IgD-negative memory B cell (primary cell): Measurements from ENCODE around the gene TIGD3. TPM values are rescaled to one million over a fixed set of nuclear protein-coding genes. Genes with fewer than 3 reads are reported as not detected.
A peak's percentile ranks its signal among the peaks of the same experiment; 100 is the strongest.

Experiments
- H3K27ac Mint-ChIP-seq, 3 donors: one replicate each; pipeline ENCODE4 v1.8.0; 2020 to 2022; ENCODE audit warnings: mild to moderate bottlenecking in 3 of 3, mixed read lengths in 3 of 3, moderate library complexity in 1 of 3
- H3K27me3 Mint-ChIP-seq: one replicate; pipeline ENCODE4 v1.8.0; 2021; ENCODE audit warnings: mixed read lengths
- H3K36me3 Mint-ChIP-seq: one replicate; pipeline ENCODE4 v1.8.0; 2020; ENCODE audit warnings: mild to moderate bottlenecking, mixed read lengths
- H3K4me1 Mint-ChIP-seq, 3 donors: one replicate each; pipeline ENCODE4 v1.8.0; 2020 to 2022; ENCODE audit warnings: mixed read lengths in 3 of 3, mild to moderate bottlenecking in 1 of 3
- H3K4me3 Mint-ChIP-seq, 4 donors: one replicate each; pipeline ENCODE4 v1.8.0; 2020 to 2022; ENCODE audit warnings: mild to moderate bottlenecking in 4 of 4, mixed read lengths in 4 of 4, moderate library complexity in 3 of 4
- H3K9me3 Mint-ChIP-seq, 3 donors: one replicate each; pipeline ENCODE4 v1.8.0; 2020 to 2021; ENCODE audit warnings: mixed read lengths in 3 of 3, mild to moderate bottlenecking in 1 of 3
- polyA plus RNA-seq: library from polyadenylated mRNA; unstranded; fragments of 300-500 nt; fragmentation: Illumina TruSeq; gene quantifications from one replicate; pipeline ENCODE4 v1.2.3, GENCODE V29; 2021

Gene TIGD3
- polyA plus RNA-seq, 1 donor from 2014 or later = 2.3 TPM

DNA sequence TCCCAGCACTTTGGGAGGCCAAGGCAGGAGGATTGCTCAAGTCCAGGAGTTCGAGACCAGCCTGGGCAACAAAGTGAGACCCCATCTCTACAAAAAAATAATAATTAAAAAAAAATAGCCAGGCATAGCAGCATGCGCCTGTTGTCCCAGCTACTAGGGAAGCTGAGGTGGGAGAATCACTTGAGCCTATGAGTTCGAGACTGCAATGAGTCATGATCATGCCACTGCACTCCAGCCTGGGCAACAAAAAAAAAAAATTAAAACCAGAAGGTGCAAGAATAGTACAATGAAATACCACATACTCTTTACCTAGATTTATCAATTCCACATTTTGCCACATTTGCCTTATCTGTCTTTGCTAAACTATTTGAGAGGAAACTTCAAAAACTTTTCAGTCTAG lies 12.7 kb upstream of the TIGD3 start:
- peak overlapping the region in 1 of 4 donors; percentile 47 for H3K4me3 Mint-ChIP-seq
- H3K36me3 Mint-ChIP-seq = no peaks in the 10 kb centered on the region
- H3K4me1 Mint-ChIP-seq = peaks cover 12 to 18% (median 12%) of the 10 kb centered on the region in 3 donors
- H3K27me3 Mint-ChIP-seq = no peaks in the 10 kb centered on the region
- no peaks in the 10 kb centered on the region for H3K9me3 Mint-ChIP-seq
- no peak overlapping the region for H3K27ac Mint-ChIP-seq

DNA sequence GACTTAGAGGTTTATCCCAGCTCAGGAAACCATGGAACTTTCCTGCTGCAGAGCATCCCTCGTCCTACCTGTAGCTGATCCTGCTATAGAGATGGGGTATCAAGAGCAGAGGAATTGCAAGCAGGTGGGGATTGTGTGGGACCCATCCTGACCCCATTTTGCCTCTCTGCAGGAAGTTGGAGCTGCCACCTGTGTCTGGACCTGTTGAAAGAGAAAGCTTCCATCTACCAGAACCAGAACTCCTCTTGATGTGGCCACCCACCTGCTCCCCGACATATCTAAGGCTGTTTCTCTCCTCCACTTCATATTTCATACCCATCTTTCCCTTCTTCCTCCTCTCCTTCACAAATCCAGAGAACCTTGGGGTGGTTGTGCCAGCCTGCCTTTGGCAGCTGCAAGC lies 3.0 kb upstream of the TIGD3 start:
- H3K4me1 Mint-ChIP-seq = peaks cover 0 to 6% (median 5%) of the 10 kb centered on the region in 3 donors
- peaks cover 3% of the 10 kb centered on the region for H3K27me3 Mint-ChIP-seq
- no peak overlapping the region for H3K4me3 Mint-ChIP-seq
- H3K36me3 Mint-ChIP-seq = no peaks in the 10 kb centered on the region
- no peaks in the 10 kb centered on the region for H3K9me3 Mint-ChIP-seq
- peak overlapping the region in 2 of 3 donors; percentile 53 to 83 for H3K27ac Mint-ChIP-seq

DNA sequence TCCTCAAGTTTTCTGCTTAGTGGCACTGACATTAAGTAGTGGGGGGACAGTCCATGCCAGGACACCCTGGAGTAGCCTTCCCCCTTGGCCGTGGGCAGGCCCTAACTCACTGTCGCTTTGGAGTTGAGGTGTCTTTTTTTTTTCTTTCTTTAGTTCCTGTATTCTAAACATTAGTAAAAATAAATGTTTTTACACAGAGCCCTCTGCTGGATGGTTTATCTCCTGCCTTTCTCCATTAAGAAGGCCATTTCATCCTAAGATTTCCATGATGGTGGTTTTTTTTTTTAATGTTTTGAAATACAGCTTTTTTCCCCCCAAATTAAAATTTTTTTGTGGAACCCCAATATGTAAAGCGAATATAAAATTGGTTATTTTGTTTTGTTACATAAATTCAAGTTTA lies 1.8 kb upstream of the TIGD3 start:
- no peaks in the 10 kb centered on the region for H3K9me3 Mint-ChIP-seq
- no peaks in the 10 kb centered on the region for H3K36me3 Mint-ChIP-seq
- H3K4me1 Mint-ChIP-seq = peaks cover 0 to 6% (median 5%) of the 10 kb centered on the region in 3 donors
- H3K27ac Mint-ChIP-seq = peak overlapping the region in 1 of 3 donors; percentile 31
- peak overlapping the region in 1 of 4 donors; percentile 83 for H3K4me3 Mint-ChIP-seq
- H3K27me3 Mint-ChIP-seq = peaks cover 3% of the 10 kb centered on the region

DNA sequence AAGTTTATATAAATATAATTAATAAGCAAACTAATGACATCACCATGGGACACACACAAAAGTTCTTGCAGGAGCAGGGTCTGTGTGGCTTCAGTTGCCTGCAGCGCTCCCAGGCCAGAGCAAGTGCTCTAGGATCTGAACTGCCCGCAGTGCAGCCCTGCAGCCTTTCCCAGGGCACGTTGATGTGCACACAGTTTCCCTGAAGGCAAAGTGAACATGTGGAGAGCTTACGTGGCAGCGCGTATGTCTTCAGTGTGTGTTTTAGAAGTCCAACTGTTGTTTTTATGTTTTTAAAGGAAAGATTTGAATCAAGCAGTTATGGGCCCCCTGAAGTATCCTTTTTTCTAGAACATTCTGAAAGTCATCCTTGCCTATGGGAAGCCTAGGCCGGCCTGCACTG lies 1.2 kb upstream of the TIGD3 start:
- Mint-ChIP-seq H3K4me3 (peak overlapping the region; percentile 59 to 85 (median 79)), H3K27ac (peak overlapping the region in 1 of 3 donors; percentile 90), H3K27me3 (peaks cover 3% of the 10 kb centered on the region), H3K4me1 (peaks cover 0 to 9% (median 5%) of the 10 kb centered on the region in 3 donors), H3K36me3 (no peaks in the 10 kb centered on the region), H3K9me3 (no peaks in the 10 kb centered on the region)

DNA sequence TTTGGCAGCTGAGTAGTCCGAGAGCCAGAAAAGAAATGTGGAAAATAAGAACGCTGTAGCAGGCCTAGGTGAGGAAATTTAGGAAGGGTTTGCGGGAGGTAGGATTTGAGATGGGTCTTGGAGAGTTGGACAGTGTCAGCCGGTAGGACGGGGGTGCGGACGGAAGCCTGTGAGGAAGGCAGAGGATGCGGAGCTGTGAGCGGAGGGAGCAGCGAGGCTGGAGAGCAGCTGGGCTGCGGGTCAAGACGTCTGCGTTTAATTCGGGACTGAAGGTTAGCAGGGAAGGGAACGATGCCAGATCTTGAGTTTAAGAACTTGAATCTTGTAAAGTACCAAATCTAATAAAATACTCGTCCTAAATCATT lies 669 bp upstream of the TIGD3 start:
- Mint-ChIP-seq H3K9me3 (no peaks in the 10 kb centered on the region), H3K27me3 (peaks cover 3% of the 10 kb centered on the region), H3K4me1 (peaks cover 0 to 9% (median 5%) of the 10 kb centered on the region in 3 donors), H3K4me3 (peak overlapping the region; percentile 59 to 87 (median 84)), H3K36me3 (no peaks in the 10 kb centered on the region), H3K27ac (peak overlapping the region in 2 of 3 donors; percentile 64 to 90)

DNA sequence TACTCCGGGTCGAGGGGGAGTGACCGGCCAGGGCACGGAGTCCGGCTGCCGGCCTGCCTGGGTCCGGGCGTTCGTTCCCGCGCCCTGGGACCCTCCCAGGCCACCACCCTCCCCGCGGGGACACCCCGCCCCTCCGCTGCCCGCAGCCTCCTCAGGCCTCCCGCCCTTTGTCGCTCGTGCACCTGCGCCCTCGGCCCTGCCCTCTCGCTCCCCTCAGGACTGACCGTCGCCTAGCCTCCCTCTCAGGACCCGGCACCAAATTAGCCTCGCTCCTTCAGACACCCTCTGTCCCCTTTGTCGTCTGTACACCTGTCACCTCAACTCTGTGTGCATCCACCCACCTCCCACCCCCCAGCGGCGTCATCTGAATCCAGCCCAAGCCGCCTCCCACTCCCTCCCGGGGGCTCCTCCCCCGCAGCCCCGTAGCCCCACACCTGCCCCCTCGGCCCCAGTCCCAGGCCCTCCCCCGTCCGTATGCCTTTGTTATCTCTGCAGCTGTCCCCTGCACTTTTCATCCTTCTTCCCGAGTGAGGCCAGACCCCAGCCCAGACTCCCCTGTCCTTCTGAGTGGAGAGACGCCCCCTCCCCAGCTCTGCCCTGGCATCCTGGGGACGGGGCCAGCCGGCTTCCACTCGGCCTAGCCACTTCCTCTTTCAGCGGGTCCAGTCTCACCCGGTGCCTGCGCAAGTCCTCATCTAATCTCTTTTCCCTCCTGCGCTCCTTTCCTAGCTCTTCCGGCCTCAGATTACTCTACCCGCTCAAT lies 643 bp downstream of the TIGD3 start:
- Mint-ChIP-seq H3K4me1 (peaks cover 0 to 9% (median 5%) of the 10 kb centered on the region in 3 donors), H3K27ac (peak overlapping the region; percentile 71 to 80 (median 71)), H3K9me3 (no peaks in the 10 kb centered on the region), H3K36me3 (no peaks in the 10 kb centered on the region), H3K27me3 (peaks cover 3% of the 10 kb centered on the region), H3K4me3 (peak overlapping the region; percentile 79 to 98 (median 94))

DNA sequence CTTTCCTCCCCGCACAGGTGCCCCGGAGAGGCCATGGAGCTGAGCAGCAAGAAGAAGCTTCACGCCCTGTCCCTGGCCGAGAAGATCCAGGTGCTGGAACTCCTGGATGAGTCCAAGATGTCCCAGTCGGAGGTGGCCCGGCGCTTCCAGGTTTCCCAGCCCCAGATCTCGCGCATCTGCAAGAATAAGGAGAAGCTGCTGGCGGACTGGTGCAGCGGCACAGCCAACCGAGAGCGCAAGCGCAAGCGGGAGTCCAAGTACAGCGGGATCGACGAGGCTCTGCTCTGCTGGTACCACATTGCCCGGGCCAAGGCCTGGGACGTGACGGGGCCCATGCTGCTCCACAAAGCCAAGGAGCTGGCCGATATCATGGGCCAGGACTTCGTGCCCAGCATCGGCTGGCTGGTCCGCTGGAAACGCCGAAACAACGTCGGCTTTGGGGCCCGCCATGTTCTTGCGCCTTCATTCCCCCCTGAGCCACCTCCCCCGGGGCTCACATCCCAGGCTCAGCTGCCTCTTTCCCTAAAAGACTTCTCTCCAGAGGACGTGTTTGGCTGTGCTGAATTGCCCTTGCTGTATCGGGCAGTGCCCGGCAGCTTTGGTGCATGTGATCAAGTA lies 1.3 kb downstream of the TIGD3 start:
- Mint-ChIP-seq H3K36me3 (no peaks in the 10 kb centered on the region), H3K9me3 (no peaks in the 10 kb centered on the region), H3K27me3 (peaks cover 3% of the 10 kb centered on the region), H3K27ac (peak overlapping the region in 2 of 3 donors; percentile 71 to 80), H3K4me1 (peaks cover 0 to 9% (median 5%) of the 10 kb centered on the region in 3 donors), H3K4me3 (peak overlapping the region; percentile 79 to 98 (median 94))

DNA sequence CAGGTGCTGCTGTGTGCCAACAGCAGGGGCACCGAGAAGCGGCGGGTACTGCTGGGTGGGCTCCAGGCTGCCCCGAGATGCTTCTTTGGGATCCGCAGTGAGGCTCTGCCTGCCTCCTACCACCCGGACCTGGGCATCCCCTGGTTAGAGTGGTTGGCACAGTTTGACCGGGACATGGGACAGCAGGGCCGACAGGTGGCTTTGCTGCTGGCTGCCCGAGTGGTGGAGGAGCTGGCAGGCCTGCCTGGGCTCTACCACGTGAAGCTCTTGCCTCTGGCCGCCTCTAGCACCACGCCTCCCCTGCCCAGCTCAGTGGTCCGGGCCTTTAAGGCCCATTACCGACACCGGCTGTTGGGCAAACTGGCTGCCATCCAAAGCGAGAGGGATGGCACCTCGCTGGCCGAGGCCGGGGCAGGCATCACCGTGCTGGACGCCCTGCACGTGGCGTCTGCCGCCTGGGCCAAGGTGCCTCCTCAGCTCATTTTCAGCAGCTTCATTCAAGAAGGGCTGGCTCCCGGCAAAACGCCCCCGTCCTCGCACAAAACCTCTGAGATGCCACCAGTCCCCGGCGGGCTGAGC lies 1.9 kb downstream of the TIGD3 start:
- Mint-ChIP-seq H3K27ac (peak overlapping the region in 1 of 3 donors; percentile 86), H3K4me3 (peak overlapping the region in 3 of 4 donors; percentile 68 to 86 (median 79)), H3K9me3 (no peaks in the 10 kb centered on the region), H3K27me3 (peaks cover 3% of the 10 kb centered on the region), H3K36me3 (no peaks in the 10 kb centered on the region), H3K4me1 (peaks cover 0 to 9% (median 5%) of the 10 kb centered on the region in 3 donors)

DNA sequence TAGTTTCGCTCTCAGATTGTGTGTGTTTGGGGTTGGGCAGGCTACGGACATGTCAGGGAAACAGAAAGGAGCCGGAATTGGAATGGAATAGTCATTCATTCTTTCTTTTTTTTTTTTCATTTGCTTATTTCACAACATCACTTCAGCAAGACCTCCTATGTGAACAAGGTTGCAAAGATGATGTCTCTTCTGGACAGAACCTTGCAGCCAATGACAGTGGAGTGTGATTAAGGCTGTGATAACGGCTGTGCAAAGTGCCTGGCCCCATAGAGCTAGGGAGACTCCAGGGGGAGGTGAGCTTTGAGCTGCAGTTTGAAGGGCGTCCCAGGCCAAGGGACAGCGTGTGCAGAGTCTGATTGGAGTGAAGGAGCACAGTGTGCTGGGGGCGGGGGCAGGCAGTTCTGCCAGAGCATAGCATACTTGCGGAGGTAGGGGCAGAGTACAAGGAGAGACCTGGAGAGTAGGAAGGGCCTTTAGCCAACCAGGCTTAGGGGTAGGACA lies 3.4 kb downstream of the TIGD3 start:
- Mint-ChIP-seq H3K27ac (peak overlapping the region in 2 of 3 donors; percentile 32 to 86), H3K36me3 (no peaks in the 10 kb centered on the region), H3K4me1 (peaks cover 7 to 21% (median 13%) of the 10 kb centered on the region in 3 donors), H3K27me3 (peaks cover 3% of the 10 kb centered on the region), H3K4me3 (peak overlapping the region; percentile 5 to 79 (median 60)), H3K9me3 (no peaks in the 10 kb centered on the region)

DNA sequence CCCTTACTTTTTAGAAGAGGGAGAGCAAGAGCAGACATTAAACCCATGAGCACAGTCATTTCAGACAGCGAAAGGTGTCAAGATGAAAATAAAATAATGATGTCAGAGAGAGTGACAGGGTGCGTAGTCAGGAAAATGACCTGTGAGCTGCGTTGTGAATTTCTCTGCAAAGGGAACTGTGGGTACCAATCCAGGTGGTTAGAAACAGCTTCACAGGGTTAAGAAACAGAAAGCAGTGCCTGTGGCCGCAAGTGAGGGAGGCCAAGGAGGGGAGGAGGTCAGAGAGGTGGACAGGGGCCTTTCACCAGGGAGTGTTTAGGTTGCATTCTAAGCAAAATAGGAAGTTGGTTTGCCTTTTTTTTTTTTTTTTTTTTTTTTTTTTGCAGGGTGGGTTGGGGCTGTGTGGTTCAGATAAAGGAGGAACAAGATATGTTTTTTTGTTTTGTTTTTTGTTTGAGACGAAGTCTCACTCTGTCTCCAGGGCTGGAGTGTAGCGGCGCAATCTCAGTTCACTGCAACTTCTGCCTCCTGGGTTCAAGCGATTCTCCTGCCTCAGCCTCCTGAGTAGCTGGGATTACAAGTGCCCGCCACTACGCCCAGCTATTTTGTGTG lies 7.9 kb downstream of the TIGD3 start:
- H3K4me1 Mint-ChIP-seq = peaks cover 13 to 26% (median 14%) of the 10 kb centered on the region in 3 donors
- H3K4me3 Mint-ChIP-seq = peak overlapping the region; percentile 77 to 87 (median 84)
- peak overlapping the region; percentile 95 to 100 (median 99) for H3K27ac Mint-ChIP-seq
- H3K9me3 Mint-ChIP-seq = no peaks in the 10 kb centered on the region
- H3K36me3 Mint-ChIP-seq = no peaks in the 10 kb centered on the region
- no peaks in the 10 kb centered on the region for H3K27me3 Mint-ChIP-seq

DNA sequence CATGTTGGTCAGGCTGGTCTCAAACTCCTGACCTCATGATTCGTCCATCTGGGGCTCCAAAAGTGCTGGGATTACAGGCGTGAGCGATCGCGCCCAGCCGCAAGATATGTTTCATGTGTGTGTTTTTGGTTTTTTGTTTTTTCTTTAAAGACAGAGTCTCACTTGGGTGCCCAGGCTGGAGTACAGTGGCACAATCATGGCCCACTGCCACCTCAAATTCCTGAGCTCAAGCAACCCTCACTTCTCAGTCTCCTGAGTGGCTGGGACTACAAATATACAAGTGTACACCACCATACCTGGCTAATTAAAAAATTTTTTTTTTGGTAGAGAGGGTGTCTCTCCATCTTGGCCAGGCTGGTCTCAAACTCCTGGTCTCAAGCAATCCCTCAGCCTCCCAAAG lies 8.4 kb downstream of the TIGD3 start:
- Mint-ChIP-seq H3K4me3 (peak overlapping the region; percentile 77 to 87 (median 84)), H3K27me3 (no peaks in the 10 kb centered on the region), H3K27ac (peak overlapping the region; percentile 95 to 100 (median 99)), H3K9me3 (no peaks in the 10 kb centered on the region), H3K4me1 (peaks cover 13 to 25% (median 14%) of the 10 kb centered on the region in 3 donors), H3K36me3 (no peaks in the 10 kb centered on the region)

DNA sequence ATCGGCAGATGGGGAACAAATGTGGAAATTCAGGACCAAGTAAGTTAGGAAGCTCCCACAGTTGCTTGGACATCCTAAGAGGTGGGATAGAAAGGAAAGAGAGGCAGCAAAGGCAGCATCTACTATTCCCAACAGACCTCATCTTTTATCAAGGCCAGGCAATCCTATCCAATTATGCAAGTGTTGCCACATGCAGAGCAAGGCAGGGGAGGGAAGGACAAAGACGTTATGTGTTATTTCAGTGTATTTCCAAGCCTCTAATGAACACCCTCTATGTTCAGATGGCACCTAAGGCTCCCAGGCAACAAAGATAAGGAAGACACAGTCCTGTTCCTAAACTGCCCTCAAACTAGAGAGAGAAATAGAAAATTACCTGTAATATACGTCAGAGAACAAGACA lies 9.2 kb downstream of the TIGD3 start:
- Mint-ChIP-seq H3K4me1 (peaks cover 13 to 24% (median 14%) of the 10 kb centered on the region in 3 donors), H3K27me3 (no peaks in the 10 kb centered on the region), H3K27ac (peak overlapping the region in 2 of 3 donors; percentile 67 to 95), H3K4me3 (peak overlapping the region in 2 of 4 donors; percentile 47 to 63), H3K9me3 (no peaks in the 10 kb centered on the region), H3K36me3 (no peaks in the 10 kb centered on the region)

DNA sequence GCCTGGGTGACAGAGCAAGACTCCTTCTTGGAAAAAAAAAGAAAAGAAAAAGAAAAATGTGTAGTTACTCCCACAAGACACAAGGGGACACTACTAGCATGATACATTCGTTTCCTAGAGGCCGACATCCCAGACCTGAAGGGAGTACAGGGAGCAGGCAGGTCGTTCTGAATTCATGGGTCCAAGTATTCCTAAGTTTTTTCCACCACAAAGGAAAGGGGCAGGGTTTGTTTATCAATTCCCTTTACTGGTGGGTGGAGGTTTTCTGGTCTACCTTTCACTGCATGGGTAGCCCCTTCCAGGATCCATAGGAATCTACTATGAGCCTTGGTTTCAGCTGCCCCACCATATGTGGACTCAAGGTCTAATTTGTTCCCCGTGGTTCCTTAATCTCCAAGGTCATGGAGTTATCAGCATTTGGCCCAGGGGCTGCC lies 11.8 kb downstream of the TIGD3 start:
- Mint-ChIP-seq H3K9me3 (no peaks in the 10 kb centered on the region), H3K27me3 (no peaks in the 10 kb centered on the region), H3K4me1 (peaks cover 13 to 25% (median 16%) of the 10 kb centered on the region in 3 donors), H3K4me3 (peak overlapping the region in 1 of 4 donors; percentile 74), H3K36me3 (no peaks in the 10 kb centered on the region), H3K27ac (peak overlapping the region in 1 of 3 donors; percentile 94)

DNA sequence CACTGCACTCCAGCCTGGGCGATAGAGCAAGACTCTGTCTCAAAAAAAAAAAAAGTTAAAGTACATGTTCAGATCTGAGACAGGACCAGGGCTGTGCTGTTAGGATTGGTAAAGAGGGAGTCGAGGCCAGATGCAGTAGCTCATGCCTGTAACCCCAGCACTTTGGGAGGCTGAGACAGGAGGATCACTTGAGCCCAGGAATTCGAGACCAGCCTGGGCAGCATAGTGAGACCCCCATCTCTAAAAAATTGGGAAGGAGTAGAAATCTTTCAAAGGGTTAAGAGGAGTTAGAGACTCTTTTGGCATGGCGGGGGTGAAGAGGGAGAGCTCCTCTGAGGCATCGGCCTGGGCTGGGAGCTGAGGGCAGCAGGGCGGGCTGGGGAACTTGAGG lies 16.1 kb downstream of the TIGD3 start:
- Mint-ChIP-seq H3K9me3 (no peaks in the 10 kb centered on the region), H3K27ac (peak overlapping the region in 1 of 3 donors; percentile 23), H3K4me3 (no peak overlapping the region), H3K36me3 (peaks cover 1% of the 10 kb centered on the region), H3K27me3 (no peaks in the 10 kb centered on the region), H3K4me1 (peaks cover 1 to 6% (median 6%) of the 10 kb centered on the region in 3 donors)
